Measurements from ENCODE around the gene GALNT7. TPM values are rescaled to one million over a fixed set of nuclear protein-coding genes. Genes with fewer than 3 reads are reported as not detected.

GALNT7 gene
- total RNA-seq, 4 donors from 2014 or later, result 7.6 to 11.4 (median 9.5) TPM

GRCh38 chr4:173264684-173265185, 96.1 kb downstream of the GALNT7 start:
- no peak for TF ChIP-seq CTCF (IDR thresholded peaks at IDR 0.05)
- ATAC-seq (ENCODE audit: low FRiP score) (no peak), DNase-seq (ENCODE audit: low spot score) (no peak)

GRCh38 chr4:173265751-173266150, 97.1 kb downstream of the GALNT7 start:
- ATAC-seq (ENCODE audit: low FRiP score) (no peak), DNase-seq (ENCODE audit: low spot score) (no peak)
- no peak for TF ChIP-seq CTCF (IDR thresholded peaks at IDR 0.05)

GRCh38 chr4:173267711-173268110, 99.1 kb downstream of the GALNT7 start:
- ATAC-seq (ENCODE audit: low FRiP score), result no peak
- TF ChIP-seq CTCF (IDR thresholded peaks at IDR 0.05), result no peak
- no peak for DNase-seq (ENCODE audit: low spot score)

GRCh38 chr4:173269280-173269679, 100.7 kb downstream of the GALNT7 start:
- DNase-seq (ENCODE audit: low spot score) (no peak), ATAC-seq (ENCODE audit: low FRiP score) (no peak)
- no peak for TF ChIP-seq CTCF (IDR thresholded peaks at IDR 0.05)

- DNase-seq (ENCODE audit: low spot score), result no peak
- ATAC-seq (ENCODE audit: low FRiP score), result no peak
- TF ChIP-seq CTCF (IDR thresholded peaks at IDR 0.05), result no peak
Observed at GRCh38 chr4:173270312-173271027, 101.9 kb downstream of the GALNT7 start.

- DNase-seq (ENCODE audit: low spot score), result no peak
- TF ChIP-seq CTCF (IDR thresholded peaks at IDR 0.05), result no peak
- no peak for ATAC-seq (ENCODE audit: low FRiP score)
Observed at GRCh38 chr4:173272314-173272713, 103.7 kb downstream of the GALNT7 start.

GRCh38 chr4:173272996-173273395, 104.4 kb downstream of the GALNT7 start:
- no peak for ATAC-seq (ENCODE audit: low FRiP score)
- TF ChIP-seq CTCF (IDR thresholded peaks at IDR 0.05), result no peak
- no peak for DNase-seq (ENCODE audit: low spot score)
